ENCODE measurements around the gene FAM120B.

DNA sequence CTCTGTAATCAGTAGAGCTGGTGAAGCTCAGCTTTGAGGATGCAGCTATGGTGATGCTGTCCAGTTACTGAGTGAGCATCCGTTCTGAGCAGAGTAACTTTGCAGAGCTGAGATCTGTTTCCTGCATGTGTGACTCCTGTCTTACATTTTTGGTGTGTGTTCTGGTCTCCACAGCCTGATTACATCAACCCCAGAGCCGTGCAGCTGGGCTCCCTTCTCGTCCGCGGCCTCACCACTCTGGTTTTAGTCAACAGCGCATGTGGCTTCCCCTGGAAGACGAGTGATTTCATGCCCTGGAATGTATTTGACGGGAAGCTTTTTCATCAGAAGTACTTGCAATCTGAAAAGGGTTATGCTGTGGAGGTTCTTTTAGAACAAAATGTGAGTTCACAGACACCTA lies 81.6 kb downstream of the FAM120B start:
- TF ChIP-seq, protein P1, sequence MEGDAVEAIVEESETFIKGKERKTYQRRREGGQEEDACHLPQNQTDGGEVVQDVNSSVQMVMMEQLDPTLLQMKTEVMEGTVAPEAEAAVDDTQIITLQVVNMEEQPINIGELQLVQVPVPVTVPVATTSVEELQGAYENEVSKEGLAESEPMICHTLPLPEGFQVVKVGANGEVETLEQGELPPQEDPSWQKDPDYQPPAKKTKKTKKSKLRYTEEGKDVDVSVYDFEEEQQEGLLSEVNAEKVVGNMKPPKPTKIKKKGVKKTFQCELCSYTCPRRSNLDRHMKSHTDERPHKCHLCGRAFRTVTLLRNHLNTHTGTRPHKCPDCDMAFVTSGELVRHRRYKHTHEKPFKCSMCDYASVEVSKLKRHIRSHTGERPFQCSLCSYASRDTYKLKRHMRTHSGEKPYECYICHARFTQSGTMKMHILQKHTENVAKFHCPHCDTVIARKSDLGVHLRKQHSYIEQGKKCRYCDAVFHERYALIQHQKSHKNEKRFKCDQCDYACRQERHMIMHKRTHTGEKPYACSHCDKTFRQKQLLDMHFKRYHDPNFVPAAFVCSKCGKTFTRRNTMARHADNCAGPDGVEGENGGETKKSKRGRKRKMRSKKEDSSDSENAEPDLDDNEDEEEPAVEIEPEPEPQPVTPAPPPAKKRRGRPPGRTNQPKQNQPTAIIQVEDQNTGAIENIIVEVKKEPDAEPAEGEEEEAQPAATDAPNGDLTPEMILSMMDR (IDR thresholded peaks at IDR 0.05): no peak
- no peak for TF ChIP-seq POLR2A (IDR thresholded peaks at IDR 0.05)
